ENCODE measurements around the gene LST1.

The LST1 gene

DNA sequence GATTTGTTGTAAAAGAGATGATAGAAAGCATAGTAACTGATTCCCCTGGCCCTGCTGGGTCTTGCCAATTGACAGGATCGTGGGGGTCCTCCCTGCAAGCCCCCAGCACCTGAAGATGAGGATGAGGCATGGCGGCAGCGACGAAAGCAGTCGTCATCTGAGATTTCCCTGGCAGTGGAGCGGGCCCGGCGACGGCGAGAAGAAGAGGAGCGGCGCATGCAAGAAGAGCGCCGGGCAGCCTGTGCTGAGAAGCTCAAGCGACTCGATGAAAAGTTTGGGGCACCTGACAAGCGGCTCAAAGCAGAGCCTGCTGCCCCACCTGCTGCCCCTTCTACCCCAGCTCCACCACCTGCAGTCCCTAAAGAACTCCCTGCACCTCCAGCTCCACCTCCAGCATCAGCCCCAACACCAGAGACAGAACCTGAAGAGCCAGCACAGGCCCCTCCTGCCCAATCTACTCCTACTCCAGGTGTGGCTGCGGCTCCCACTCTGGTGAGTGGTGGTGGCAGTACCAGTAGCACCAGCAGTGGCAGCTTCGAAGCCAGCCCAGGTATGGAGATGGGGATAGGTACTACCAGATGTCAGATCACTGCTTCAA is 41.7 kb downstream of the LST1 start:
- TF ChIP-seq GATA1 (IDR thresholded peaks at IDR 0.05; ENCODE audit: low read depth, low read length) = no peak
- TF ChIP-seq POLR2A (IDR thresholded peaks at IDR 0.05; ENCODE audit: low read length) = no peak
- DNase-seq = no peak

DNA sequence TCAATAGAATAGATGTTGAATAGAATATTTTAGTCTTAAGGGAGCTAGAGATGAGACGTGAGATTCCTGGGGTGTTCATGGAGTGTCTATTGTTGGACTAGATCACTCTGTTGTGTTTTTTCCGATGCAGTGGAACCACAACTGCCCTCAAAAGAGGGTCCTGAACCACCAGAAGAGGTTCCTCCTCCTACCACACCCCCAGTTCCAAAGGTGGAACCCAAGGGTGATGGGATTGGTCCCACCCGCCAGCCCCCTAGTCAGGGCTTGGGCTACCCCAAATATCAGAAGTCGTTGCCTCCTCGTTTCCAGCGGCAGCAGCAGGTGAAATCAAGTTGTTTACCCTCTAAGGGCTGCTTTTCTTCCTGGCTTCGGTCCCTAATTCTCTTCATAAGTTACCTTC is 42.9 kb downstream of the LST1 start:
- no peak for DNase-seq
- TF ChIP-seq GATA1 (IDR thresholded peaks at IDR 0.05; ENCODE audit: low read depth, low read length) (no peak), POLR2A (IDR thresholded peaks at IDR 0.05; ENCODE audit: low read length) (no peak)

DNA sequence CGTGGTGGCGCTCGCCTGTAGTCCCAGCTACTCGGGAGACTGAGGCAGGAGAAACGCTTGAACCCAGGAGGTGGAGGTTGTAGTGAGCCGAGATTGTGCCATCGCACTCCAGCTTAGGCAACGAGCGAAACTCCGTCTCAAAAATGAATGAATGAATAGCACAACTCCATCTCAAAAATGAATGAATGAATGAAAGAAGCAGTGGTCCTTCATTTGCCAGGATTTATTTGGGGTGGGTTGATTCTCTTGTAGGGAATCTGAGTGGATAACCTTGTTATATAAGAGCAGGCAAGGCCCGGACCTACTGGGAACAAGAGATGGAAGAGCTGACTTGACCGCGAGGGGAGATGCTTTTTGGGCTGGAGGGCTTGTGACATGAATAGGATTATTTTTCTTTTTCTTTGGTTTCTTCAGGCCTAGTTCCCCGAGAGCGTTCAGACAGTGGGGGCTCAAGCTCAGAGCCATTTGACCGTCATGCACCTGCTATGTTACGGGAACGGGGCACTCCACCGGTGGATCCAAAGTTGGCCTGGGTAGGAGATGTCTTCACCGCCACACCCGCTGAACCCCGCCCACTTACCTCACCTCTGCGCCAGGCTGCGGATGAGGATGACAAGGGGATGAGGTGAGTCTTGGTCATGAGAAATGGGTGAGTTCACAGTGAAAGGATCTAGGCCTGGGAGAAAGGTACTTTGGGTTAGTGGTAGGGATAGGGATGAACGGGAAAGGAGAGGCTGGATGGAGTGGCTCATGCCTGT is 44.3 kb downstream of the LST1 start:
- TF ChIP-seq POLR2A (IDR thresholded peaks at IDR 0.05; ENCODE audit: low read length) (no peak), GATA1 (IDR thresholded peaks at IDR 0.05; ENCODE audit: low read depth, low read length) (no peak)

DNA sequence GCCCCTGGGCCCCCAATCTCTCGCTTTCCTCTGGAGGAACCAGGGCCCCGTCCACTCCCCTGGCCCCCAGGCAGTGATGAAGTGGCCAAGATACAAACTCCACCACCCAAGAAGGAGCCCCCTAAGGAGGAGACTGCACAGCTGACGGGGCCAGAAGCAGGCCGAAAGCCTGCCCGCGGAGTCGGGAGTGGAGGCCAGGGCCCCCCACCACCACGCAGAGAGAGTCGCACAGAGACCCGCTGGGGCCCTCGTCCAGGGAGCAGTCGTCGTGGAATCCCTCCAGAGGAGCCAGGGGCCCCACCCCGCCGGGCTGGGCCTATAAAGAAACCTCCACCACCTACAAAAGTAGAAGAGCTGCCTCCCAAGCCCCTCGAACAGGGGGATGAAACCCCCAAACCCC is 45.1 kb downstream of the LST1 start:
- no peak for TF ChIP-seq POLR2A (IDR thresholded peaks at IDR 0.05; ENCODE audit: low read length)
- TF ChIP-seq GATA1 (IDR thresholded peaks at IDR 0.05; ENCODE audit: low read depth, low read length) = no peak
- no peak for DNase-seq

More for the DNA sequence above, 44.3 kb downstream of the LST1 start:
- no peak for DNase-seq

DNA sequence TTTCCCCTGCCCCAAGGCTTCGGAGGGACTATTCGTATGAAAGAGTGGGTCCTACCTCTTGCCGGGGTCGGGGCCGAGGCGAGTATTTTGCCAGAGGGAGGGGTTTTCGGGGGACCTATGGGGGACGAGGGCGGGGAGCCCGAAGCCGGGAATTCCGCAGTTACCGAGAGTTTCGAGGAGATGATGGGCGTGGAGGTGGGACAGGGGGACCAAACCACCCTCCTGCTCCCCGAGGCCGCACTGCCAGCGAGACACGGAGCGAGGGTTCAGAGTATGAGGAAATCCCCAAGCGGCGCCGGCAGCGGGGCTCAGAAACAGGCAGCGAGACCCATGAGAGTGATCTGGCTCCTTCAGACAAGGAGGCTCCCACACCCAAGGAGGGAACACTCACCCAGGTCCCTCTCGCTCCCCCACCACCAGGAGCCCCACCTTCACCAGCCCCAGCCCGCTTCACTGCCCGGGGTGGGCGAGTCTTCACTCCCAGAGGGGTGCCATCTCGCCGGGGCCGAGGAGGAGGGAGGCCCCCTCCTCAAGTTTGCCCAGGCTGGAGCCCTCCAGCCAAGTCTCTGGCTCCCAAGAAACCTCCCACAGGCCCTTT is 45.7 kb downstream of the LST1 start:
- no peak for TF ChIP-seq GATA1 (IDR thresholded peaks at IDR 0.05; ENCODE audit: low read depth, low read length)
- TF ChIP-seq POLR2A (IDR thresholded peaks at IDR 0.05; ENCODE audit: low read length) = no peak
- DNase-seq = no peak

DNA sequence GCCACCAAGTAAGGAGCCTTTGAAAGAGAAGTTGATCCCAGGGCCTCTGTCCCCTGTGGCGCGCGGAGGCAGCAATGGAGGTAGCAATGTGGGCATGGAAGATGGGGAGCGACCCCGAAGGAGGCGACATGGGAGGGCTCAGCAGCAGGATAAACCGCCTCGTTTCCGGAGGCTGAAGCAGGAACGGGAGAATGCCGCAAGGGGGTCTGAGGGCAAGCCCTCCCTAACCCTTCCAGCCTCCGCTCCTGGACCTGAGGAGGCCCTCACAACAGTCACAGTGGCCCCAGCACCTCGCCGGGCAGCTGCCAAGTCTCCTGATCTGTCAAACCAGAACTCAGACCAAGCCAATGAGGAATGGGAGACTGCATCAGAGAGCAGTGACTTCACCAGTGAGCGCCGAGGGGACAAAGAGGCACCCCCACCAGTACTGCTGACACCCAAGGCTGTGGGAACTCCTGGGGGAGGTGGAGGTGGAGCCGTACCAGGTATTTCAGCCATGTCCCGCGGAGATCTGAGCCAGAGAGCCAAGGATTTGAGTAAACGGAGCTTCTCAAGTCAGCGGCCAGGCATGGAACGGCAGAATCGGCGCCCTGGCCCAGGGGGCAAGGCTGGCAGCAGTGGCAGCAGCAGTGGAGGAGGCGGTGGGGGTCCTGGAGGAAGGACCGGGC is 46.3 kb downstream of the LST1 start:
- no peak for DNase-seq
- peak; percentile 18 for TF ChIP-seq POLR2A (IDR thresholded peaks at IDR 0.05; ENCODE audit: low read length)
- no peak for TF ChIP-seq GATA1 (IDR thresholded peaks at IDR 0.05; ENCODE audit: low read depth, low read length)

DNA sequence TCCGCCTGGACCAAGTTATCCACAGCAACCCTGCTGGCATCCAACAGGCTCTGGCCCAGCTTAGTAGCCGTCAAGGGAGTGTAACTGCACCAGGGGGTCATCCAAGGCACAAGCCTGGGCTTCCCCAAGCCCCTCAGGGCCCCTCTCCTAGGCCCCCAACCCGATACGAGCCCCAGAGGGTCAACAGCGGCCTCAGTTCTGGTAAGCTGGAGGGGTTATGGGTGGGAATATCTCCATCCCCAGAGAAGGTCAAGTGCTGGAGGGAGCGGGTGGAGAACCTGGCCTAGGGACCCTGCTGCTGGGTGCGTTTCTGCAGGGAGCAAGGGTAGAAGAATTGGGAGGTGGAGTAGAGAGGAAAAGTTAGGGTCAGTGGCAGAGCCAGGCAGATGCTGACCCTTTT is 47.4 kb downstream of the LST1 start:
- TF ChIP-seq GATA1 (IDR thresholded peaks at IDR 0.05; ENCODE audit: low read depth, low read length) (no peak), POLR2A (IDR thresholded peaks at IDR 0.05; ENCODE audit: low read length) (no peak)

DNA sequence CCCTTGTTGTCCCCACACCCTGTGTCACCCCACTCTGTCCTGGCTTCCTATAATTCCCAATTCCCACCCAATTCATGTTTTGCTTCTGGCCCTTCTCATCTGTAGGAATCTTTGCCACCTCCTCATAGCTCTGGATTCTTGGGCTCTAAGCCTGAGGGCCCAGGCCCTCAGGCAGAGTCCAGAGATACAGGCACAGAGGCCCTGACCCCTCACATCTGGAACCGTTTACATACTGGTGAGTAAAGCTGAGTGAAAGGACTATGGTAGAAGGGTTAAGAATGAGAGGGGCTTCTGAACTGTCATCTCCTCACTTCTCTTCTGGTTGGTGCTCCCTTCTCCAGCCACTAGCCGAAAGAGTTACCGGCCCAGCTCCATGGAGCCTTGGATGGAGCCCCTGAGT is 48.1 kb downstream of the LST1 start:
- TF ChIP-seq POLR2A (IDR thresholded peaks at IDR 0.05; ENCODE audit: low read length) (no peak), GATA1 (IDR thresholded peaks at IDR 0.05; ENCODE audit: low read depth, low read length) (no peak)
- no peak for DNase-seq

More for the DNA sequence above, 47.4 kb downstream of the LST1 start:
- DNase-seq = no peak

DNA sequence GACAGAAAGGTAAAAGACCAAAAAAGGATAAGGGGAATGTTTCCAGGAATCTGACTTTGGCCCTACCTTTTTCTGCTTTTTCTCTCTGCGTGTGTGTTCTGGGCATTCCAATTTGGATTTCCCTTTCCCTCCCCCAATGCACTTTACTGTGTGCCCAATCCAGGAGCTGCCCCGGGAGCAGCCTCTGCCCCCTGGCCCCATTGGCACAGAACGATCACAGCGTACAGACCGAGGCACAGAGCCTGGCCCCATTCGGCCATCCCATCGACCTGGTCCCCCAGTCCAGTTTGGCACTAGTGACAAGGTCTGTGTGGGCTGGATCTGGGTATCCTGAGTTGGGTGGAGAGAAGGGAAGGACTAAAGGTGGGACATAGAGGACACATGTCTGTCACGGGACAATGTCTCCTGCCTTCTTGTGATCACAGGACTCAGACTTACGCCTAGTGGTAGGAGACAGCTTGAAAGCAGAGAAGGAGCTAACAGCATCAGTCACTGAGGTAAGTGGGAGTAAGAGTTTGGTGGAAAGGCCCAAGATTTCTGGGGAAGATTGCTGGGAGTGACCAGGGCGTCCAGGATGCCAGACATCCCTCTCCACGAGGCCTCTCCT is 49.0 kb downstream of the LST1 start:
- TF ChIP-seq POLR2A (IDR thresholded peaks at IDR 0.05; ENCODE audit: low read length) (no peak), GATA1 (IDR thresholded peaks at IDR 0.05; ENCODE audit: low read depth, low read length) (no peak)
- DNase-seq = no peak

DNA sequence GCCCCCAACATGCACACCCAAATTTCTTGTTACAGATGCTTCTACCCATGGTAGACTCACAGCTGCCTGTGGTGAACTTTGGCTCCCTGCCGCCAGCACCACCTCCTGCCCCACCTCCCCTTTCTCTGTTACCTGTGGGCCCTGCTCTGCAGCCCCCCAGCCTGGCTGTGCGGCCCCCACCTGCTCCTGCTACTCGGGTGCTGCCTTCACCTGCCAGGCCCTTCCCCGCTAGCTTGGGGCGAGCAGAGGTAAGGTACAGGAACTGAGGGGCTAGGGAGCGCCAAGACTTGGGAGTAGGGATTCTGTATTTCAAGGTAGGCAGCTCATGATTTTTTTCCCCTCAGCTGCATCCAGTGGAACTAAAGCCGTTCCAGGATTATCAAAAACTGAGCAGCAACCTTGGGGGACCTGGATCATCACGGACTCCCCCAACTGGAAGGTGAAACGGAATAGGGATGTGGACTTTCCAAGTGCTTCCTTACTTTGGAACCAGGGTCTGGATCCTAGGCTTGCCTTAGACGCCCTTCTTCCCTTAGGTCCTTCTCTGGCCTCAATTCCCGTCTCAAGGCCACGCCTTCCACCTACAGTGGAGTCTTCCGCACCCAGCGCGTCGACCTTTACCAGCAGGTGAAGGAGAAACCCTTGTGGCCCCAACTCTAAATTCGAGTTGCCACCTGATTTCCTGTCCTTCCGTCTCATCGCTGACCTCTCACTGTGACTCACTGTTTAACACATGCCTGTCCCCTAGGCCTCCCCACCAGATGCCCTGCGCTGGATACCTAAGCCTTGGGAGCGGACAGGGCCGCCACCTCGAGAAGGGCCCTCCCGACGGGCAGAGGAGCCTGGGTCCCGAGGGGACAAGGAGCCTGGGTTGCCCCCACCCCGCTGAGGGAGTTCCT is 50.9 kb downstream of the LST1 start:
- no peak for DNase-seq
- TF ChIP-seq POLR2A (IDR thresholded peaks at IDR 0.05; ENCODE audit: low read length) (no peak), GATA1 (IDR thresholded peaks at IDR 0.05; ENCODE audit: low read depth, low read length) (no peak)

Measured in erythroblast (primary cell).